ENCODE results near the gene MATK.
A peak's percentile ranks its signal among the peaks of the same experiment; 100 is the strongest.

The MATK gene

GRCh38 chr19:3762501-3763459, 23.4 kb downstream of the MATK start, which contains the start of gene MRPL54 (continued):
- TF ChIP-seq ELK4 (IDR thresholded peaks at IDR 0.05; ENCODE audit: borderline replicate concordance, low read depth, low read length), result 0 out of 2 replicates have a peak, but pooled peaks have one; percentile 52
- TF ChIP-seq ZFP41 (tag by site-specific recombination; IDR thresholded peaks at IDR 0.05; ENCODE audit: borderline replicate concordance), result no peak
- TF ChIP-seq ZBTB20 (tag by site-specific recombination; IDR thresholded peaks at IDR 0.05), result peak; percentile 96
- TF ChIP-seq ZNF664 (tag by site-specific recombination; IDR thresholded peaks at IDR 0.05), result no peak
- no peak for TF ChIP-seq TSHZ1 (tag by site-specific recombination; IDR thresholded peaks at IDR 0.05; ENCODE audit: borderline replicate concordance)
- TF ChIP-seq ZNF248 (tag by site-specific recombination; IDR thresholded peaks at IDR 0.05), result no peak
- peak; percentile 33; the same call in 1 of the 2 replicates for TF ChIP-seq KLF8 (tag by site-specific recombination; IDR thresholded peaks at IDR 0.05)
- TF ChIP-seq ZNF600 (tag by site-specific recombination; IDR thresholded peaks at IDR 0.05), result peak; percentile 93
- peak; percentile 73; the same call in 1 of the 2 replicates for TF ChIP-seq ZBTB21 (tag by site-specific recombination; IDR thresholded peaks at IDR 0.05)
- peak; percentile 88 for TF ChIP-seq ZBTB10 (tag by site-specific recombination; IDR thresholded peaks at IDR 0.05)
- no peak for TF ChIP-seq GLIS1 (tag by site-specific recombination; IDR thresholded peaks at IDR 0.05)
- TF ChIP-seq ZBTB17 (tag by site-specific recombination; IDR thresholded peaks at IDR 0.05), result peak; percentile 64
- no peak for TF ChIP-seq ZNF350 (tag by site-specific recombination; IDR thresholded peaks at IDR 0.05)
- TF ChIP-seq MZF1 (tag by site-specific recombination; IDR thresholded peaks at IDR 0.05; ENCODE audit: borderline replicate concordance), result 0 out of 2 replicates have a peak, but pooled peaks have one; percentile 45
- no peak for TF ChIP-seq WT1 (tag by site-specific recombination; IDR thresholded peaks at IDR 0.05)
- TF ChIP-seq ZNF202 (tag by site-specific recombination; IDR thresholded peaks at IDR 0.05; ENCODE audit: borderline replicate concordance), result no peak
- TF ChIP-seq EGR2 (tag by site-specific recombination; IDR thresholded peaks at IDR 0.05; ENCODE audit: low read depth), result peak; percentile 71
- TF ChIP-seq ZNF843 (tag by site-specific recombination; IDR thresholded peaks at IDR 0.05), result 0 out of 2 replicates have a peak, but pooled peaks have one; percentile 38
- TF ChIP-seq ZBTB48 (tag by site-specific recombination; IDR thresholded peaks at IDR 0.05), result no peak
- no peak for TF ChIP-seq ZNF133 (tag by site-specific recombination; IDR thresholded peaks at IDR 0.05)
- no peak for TF ChIP-seq ZNF837 (tag by site-specific recombination; IDR thresholded peaks at IDR 0.05)
- TF ChIP-seq YY2 (tag by site-specific recombination; IDR thresholded peaks at IDR 0.05), result peak; percentile 83
- TF ChIP-seq ZNF426 (tag by site-specific recombination; IDR thresholded peaks at IDR 0.05), result no peak
- no peak for TF ChIP-seq ZNF169 (tag by site-specific recombination; IDR thresholded peaks at IDR 0.05)
- TF ChIP-seq IKZF3 (tag by site-specific recombination; IDR thresholded peaks at IDR 0.05), result peak; percentile 56; the same call in 1 of the 2 replicates
- peak; percentile 53; the same call in 1 of the 2 replicates for TF ChIP-seq KLF16 (tag by site-specific recombination; IDR thresholded peaks at IDR 0.05)
- TF ChIP-seq ATF2 (tag by site-specific recombination; IDR thresholded peaks at IDR 0.05; ENCODE audit: low read depth), result peak; percentile 85
- TF ChIP-seq ZNF549 (tag by site-specific recombination; IDR thresholded peaks at IDR 0.05), result no peak
- no peak for TF ChIP-seq ZNF132 (tag by site-specific recombination; IDR thresholded peaks at IDR 0.05; ENCODE audit: borderline replicate concordance)

Data from HEK293 (cell line).